Body of pancreas (tissue), 4 donors: ENCODE measurements around the gene LHFPL3. TPM values are rescaled to one million over a fixed set of nuclear protein-coding genes. Genes with fewer than 3 reads are reported as not detected.

ENCODE experiments used
- ATAC-seq: fragments of 150-250 bp; one replicate; pipeline ENCODE4 v1.9.1; 2016
- DNase-seq, 4 donors: peaks; one replicate each; pipeline ENCODE4 v3.0.0-alpha.2; 2019
- H3K27ac ChIP-seq, 4 donors: fragments of 200-600 bp; sonication (generic); 1 replicate in 3 of 4; 2 replicates in 1 of 4; pipeline versions ENCODE4 v1.5.1 to v1.6.1; 2016 to 2019; ENCODE audit warnings: mild to moderate bottlenecking in 1 of 4, mixed read lengths in 1 of 4, moderate library complexity in 1 of 4
- H3K27me3 ChIP-seq, 2 donors: fragments of 200-600 bp; sonication (generic); one replicate each; pipeline ENCODE4 v1.6.0; 2016; ENCODE audit warnings: mild to moderate bottlenecking in 1 of 2
- H3K36me3 ChIP-seq, 2 donors: fragments of 200-600 bp; sonication (generic); replicated peaks in 1 of 2; 2 replicates each; pipeline ENCODE4 v1.5.1; 2016; ENCODE audit warnings: low read depth in 2 of 2; ENCODE audit not compliant: insufficient read depth in 1 of 2
- H3K4me1 ChIP-seq: fragments of 200-600 bp; sonication (generic); one replicate; pipeline ENCODE4 v1.6.0; 2016
- H3K4me3 ChIP-seq, 2 donors: fragments of 200-600 bp; sonication (generic); 1 replicate in 1 of 2; 2 replicates in 1 of 2; pipeline ENCODE4 v1.5.1; 2016 to 2019
- H3K9me3 ChIP-seq, 3 donors: fragments of 200-600 bp; sonication (generic); 1 replicate in 2 of 3; 2 replicates in 1 of 3; pipeline ENCODE4 v1.5.1; 2016
- CTCF ChIP-seq, 7 experiments: fragments of 450-650 bp in 4 of 7; fragments of 200-600 bp in 3 of 7; sonication (generic) in 3 of 7; IDR thresholded peaks; one replicate each; pipeline ENCODE4 v1.5.1; 2016 to 2019; ENCODE audit warnings: antibody characterized with exemption in 7 of 7
- POLR2A ChIP-seq, 3 donors: fragments of 450-650 bp; IDR thresholded peaks; one replicate each; pipeline ENCODE4 v1.6.1; 2016; ENCODE audit warnings: antibody characterized with exemption in 3 of 3, mild to moderate bottlenecking in 2 of 3
- WGBS, 2 donors: methylation state at CpG; one replicate each; pipeline ENCODE4 v1.1.5; 2017; 5-methylcytosine and 5-hydroxymethylcytosine counted together
- intact Hi-C: fragments of 100-400 bp; cut with DNase I; formaldehyde crosslinking; loops from one replicate; pipeline ENCODE4 v1.15.1; 2023
- total RNA-seq, 2 donors: library from RNA; depleted of rRNA; stranded (reverse); fragments of >200 nt; gene quantifications; one replicate each; pipeline ENCODE4 v1.1.0, GENCODE V29; 2016

LHFPL3 gene
- total RNA-seq, 2 donors from 2014 or later = not detected

- peak in 1 of 4 donors; percentile 8 for DNase-seq
- intact Hi-C loops = no loop called here
- WGBS, 2 donors = 51 to 54% methylated on average over 6 of the region's 6 CpGs
- H3K9me3 ChIP-seq = no peaks in the 10 kb centered on the region
- TF ChIP-seq CTCF (IDR thresholded peaks at IDR 0.05) (no peak), POLR2A (IDR thresholded peaks at IDR 0.05) (no peak)
- ATAC-seq = peak; percentile 68
- no peaks in the 10 kb centered on the region for H3K4me1 ChIP-seq
- H3K27ac ChIP-seq = peak overlapping the region in 2 of 4 donors; percentile 38 to 61
- H3K4me3 ChIP-seq = no peak overlapping the region
- no peaks in the 10 kb centered on the region for H3K36me3 ChIP-seq
- no peaks in the 10 kb centered on the region for H3K27me3 ChIP-seq
These were observed 572.3 kb downstream of the LHFPL3 start for GRCh38 chr7:104900525-104901239.

GRCh38 chr7:104901240-104901619, 572.8 kb downstream of the LHFPL3 start:
- Histone ChIP-seq H3K27ac (peak overlapping the region in 3 of 4 donors; percentile 10 to 61 (median 38)), H3K9me3 (no peaks in the 10 kb centered on the region), H3K36me3 (no peaks in the 10 kb centered on the region), H3K4me3 (no peak overlapping the region), H3K27me3 (no peaks in the 10 kb centered on the region), H3K4me1 (no peaks in the 10 kb centered on the region)
- intact Hi-C loops = no loop called here
- no peak for TF ChIP-seq POLR2A (IDR thresholded peaks at IDR 0.05)
- no peak for TF ChIP-seq CTCF (IDR thresholded peaks at IDR 0.05)
- ATAC-seq (no peak), DNase-seq (no peak)
- 74 to 88% methylated on average over 3 of the region's 3 CpGs for WGBS, 2 donors

GRCh38 chr7:104902183-104902582, 573.8 kb downstream of the LHFPL3 start:
- intact Hi-C loops = no loop called here
- no peaks in the 10 kb centered on the region for H3K27me3 ChIP-seq
- H3K36me3 ChIP-seq = no peaks in the 10 kb centered on the region
- no peak for ATAC-seq
- H3K4me1 ChIP-seq = no peaks in the 10 kb centered on the region
- H3K9me3 ChIP-seq = no peaks in the 10 kb centered on the region
- no peak overlapping the region for H3K27ac ChIP-seq
- no peak for DNase-seq
- no peak for TF ChIP-seq CTCF (IDR thresholded peaks at IDR 0.05)
- TF ChIP-seq POLR2A (IDR thresholded peaks at IDR 0.05) = no peak
- WGBS, 2 donors = 92 to 94% methylated on average over 6 of the region's 6 CpGs
- H3K4me3 ChIP-seq = no peak overlapping the region

- intact Hi-C loops = no loop called here
- ATAC-seq = no peak
- Histone ChIP-seq H3K36me3 (no peaks in the 10 kb centered on the region), H3K27me3 (no peaks in the 10 kb centered on the region), H3K9me3 (no peaks in the 10 kb centered on the region), H3K4me1 (no peaks in the 10 kb centered on the region), H3K4me3 (no peak overlapping the region), H3K27ac (no peak overlapping the region)
- 90 to 93% methylated on average over 2 of the region's 2 CpGs for WGBS, 2 donors
- TF ChIP-seq POLR2A (IDR thresholded peaks at IDR 0.05) (no peak), CTCF (IDR thresholded peaks at IDR 0.05) (no peak)
- DNase-seq = no peak
These were observed 574.6 kb downstream of the LHFPL3 start for GRCh38 chr7:104903044-104903443.

GRCh38 chr7:104903846-104904245, 575.4 kb downstream of the LHFPL3 start:
- Histone ChIP-seq H3K4me1 (no peaks in the 10 kb centered on the region), H3K4me3 (no peak overlapping the region), H3K36me3 (no peaks in the 10 kb centered on the region), H3K27me3 (no peaks in the 10 kb centered on the region), H3K27ac (no peak overlapping the region), H3K9me3 (no peaks in the 10 kb centered on the region)
- TF ChIP-seq POLR2A (IDR thresholded peaks at IDR 0.05) (no peak), CTCF (IDR thresholded peaks at IDR 0.05) (no peak)
- DNase-seq (no peak), ATAC-seq (no peak)
- intact Hi-C loops = no loop called here
- 71 to 79% methylated on average over 4 of the region's 4 CpGs for WGBS, 2 donors
